B cell (primary cell): ENCODE data around the gene SLC25A21. TPM values are rescaled to one million over a fixed set of nuclear protein-coding genes. Genes with fewer than 3 reads are reported as not detected.

Experiments used
- ATAC-seq: fragments of 200-7000 bp; cut with Tn5 transposase; one replicate; pipeline ENCODE4 v1.10.0; 2021; ENCODE audit warnings: low read depth, mild to moderate bottlenecking, moderate number of reproducible peaks, moderate library complexity
- CTCF ChIA-PET: fragments of 350-600 bp; sonication (Branson Sonifier 250); formaldehyde crosslinking; loops from one replicate; lab custom pipeline; 2021; ENCODE audit warnings: antibody characterized with exemption, inconsistent platforms; lab: Charles Lee
- POLR2A ChIA-PET: fragments of 350-600 bp; sonication (Branson Sonifier 250); formaldehyde crosslinking; loops from one replicate; lab custom pipeline; 2021; ENCODE audit warnings: antibody characterized with exemption; lab: Charles Lee
- DNase-seq: peaks from one replicate; pipeline ENCODE4 v3.0.0; 2013
- H2AFZ ChIP-seq: 2 replicates; pipeline ENCODE4 v1.6.1; 2012; ENCODE audit warnings: mild to moderate bottlenecking, low read depth, low read length; ENCODE audit not compliant: insufficient read depth, poor library complexity, severe bottlenecking
- H3K27ac ChIP-seq, 2 donors: 1 replicate in 1 of 2; 2 replicates in 1 of 2; pipeline ENCODE4 v1.5.1; 2012 to 2013; ENCODE audit warnings: low read length in 2 of 2, mild to moderate bottlenecking in 2 of 2, moderate library complexity in 1 of 2
- H3K27me3 ChIP-seq, 4 experiments: fragments of 200-600 bp in 1 of 4; sonication (generic) in 1 of 4; replicated peaks in 1 of 4; 1 replicate in 2 of 4; 2 replicates in 2 of 4; pipeline versions ENCODE4 v1.6.1 to v1.7.0; 2013 to 2016; ENCODE audit warnings: low read length in 3 of 4, mild to moderate bottlenecking in 2 of 4, mixed read lengths in 1 of 4, moderate library complexity in 1 of 4; ENCODE audit not compliant: insufficient read depth in 4 of 4, control insufficient read depth in 3 of 4; ENCODE audit errors: control extremely low read depth in 1 of 4
- H3K36me3 ChIP-seq, 2 experiments: replicated peaks in 1 of 2; 1 replicate in 1 of 2; 2 replicates in 1 of 2; pipeline versions ENCODE4 v1.6.1 to v1.7.1; 2013; ENCODE audit warnings: low read length in 1 of 2; ENCODE audit not compliant: insufficient read depth in 2 of 2, control insufficient read depth in 1 of 2; ENCODE audit errors: control extremely low read depth in 1 of 2, extremely low read depth in 1 of 2
- H3K4me1 ChIP-seq, 2 donors: fragments of 200-600 bp in 1 of 2; sonication (generic) in 1 of 2; 1 replicate in 1 of 2; 2 replicates in 1 of 2; pipeline versions ENCODE4 v1.5.1 to v1.6.1; 2013 to 2017; ENCODE audit warnings: low read length in 2 of 2; ENCODE audit not compliant: control insufficient read depth in 2 of 2, insufficient read depth in 2 of 2
- H3K4me2 ChIP-seq: replicated peaks from 2 replicates; pipeline ENCODE3; 2012; ENCODE audit warnings: mild to moderate bottlenecking, low read depth, low read length; ENCODE audit not compliant: poor library complexity, severe bottlenecking
- H3K4me3 ChIP-seq, 5 experiments: fragments of 200-600 bp in 1 of 5; sonication (generic) in 1 of 5; 1 replicate in 3 of 5; 2 replicates in 2 of 5; pipeline versions ENCODE4 v1.5.1 to v1.7.0; 2011 to 2016; ENCODE audit warnings: low read length in 4 of 5, mild to moderate bottlenecking in 4 of 5, low read depth in 2 of 5, control low read depth in 1 of 5, moderate library complexity in 1 of 5; ENCODE audit not compliant: insufficient read depth in 1 of 5; ENCODE audit errors: control extremely low read depth in 1 of 5, extremely low read depth in 1 of 5
- H3K79me2 ChIP-seq: fragments of 200-600 bp; sonication (generic); one replicate; pipeline ENCODE4 v1.6.0; 2016; ENCODE audit warnings: low read length; ENCODE audit not compliant: control insufficient read depth, insufficient read depth
- H3K9ac ChIP-seq: fragments of 200-600 bp; sonication (generic); 2 replicates; pipeline ENCODE4 v1.6.1; 2017; ENCODE audit warnings: mild to moderate bottlenecking, low read length, moderate library complexity
- H3K9me3 ChIP-seq, 3 donors: one replicate each; pipeline versions ENCODE4 v1.6.1 to v1.7.1; 2013; ENCODE audit warnings: low read length in 2 of 3; ENCODE audit not compliant: control insufficient read depth in 2 of 3, insufficient read depth in 1 of 3; ENCODE audit errors: control extremely low read depth in 1 of 3
- H4K20me1 ChIP-seq: 2 replicates; pipeline ENCODE4 v1.6.0; 2012; ENCODE audit warnings: mild to moderate bottlenecking, low read length; ENCODE audit not compliant: insufficient read depth, control insufficient read depth, poor library complexity, severe bottlenecking
- H3K27ac Mint-ChIP-seq: one replicate; pipeline ENCODE4 v1.8.0; 2021; ENCODE audit warnings: mixed read lengths
- H3K27me3 Mint-ChIP-seq: one replicate; pipeline ENCODE4 v1.8.0; 2021; ENCODE audit warnings: mixed read lengths
- H3K4me1 Mint-ChIP-seq: one replicate; pipeline ENCODE4 v1.8.0; 2021; ENCODE audit warnings: mixed read lengths
- H3K4me3 Mint-ChIP-seq: one replicate; pipeline ENCODE4 v1.8.0; 2021; ENCODE audit warnings: mixed read lengths
- H3K9me3 Mint-ChIP-seq: one replicate; pipeline ENCODE4 v1.8.0; 2022; ENCODE audit warnings: mixed read lengths; ENCODE audit not compliant: insufficient read depth
- CTCF ChIP-seq: fragments of 200-600 bp; IDR thresholded peaks from one replicate; pipeline ENCODE4 v1.8.0; 2022; ENCODE audit warnings: antibody characterized with exemption, mild to moderate bottlenecking
- EZH2 ChIP-seq: IDR thresholded peaks from 2 replicates; pipeline ENCODE4 v1.6.1; 2012; ENCODE audit warnings: borderline replicate concordance, low read depth, mild to moderate bottlenecking, moderate library complexity, low read length; ENCODE audit not compliant: insufficient read depth, poor library complexity, severe bottlenecking
- WGBS: methylation state at CpG from one replicate; pipeline ENCODE4 v1.1.5; 2013; ENCODE audit warnings: missing lambda C conversion rate; ENCODE audit not compliant: insufficient coverage; 5-methylcytosine and 5-hydroxymethylcytosine counted together
- intact Hi-C: fragments of 100-400 bp; cut with micrococcal nuclease; formaldehyde crosslinking; loops from one replicate; pipeline ENCODE4 v1.10.0; 2022
- polyA plus RNA-seq: library from polyadenylated mRNA; depleted of rRNA; stranded (reverse); fragments of >200 nt; gene quantifications from 2 replicates; pipeline ENCODE4 v1.2.3, GENCODE V29; 2012
- total RNA-seq, 2 donors: library from RNA; stranded (reverse); fragments of 120-200 nt in 1 of 2; gene quantifications; 1 replicate in 1 of 2; 2 replicates in 1 of 2; pipeline versions ENCODE4 v1.2.3 to v1.2.4, GENCODE V29; 2013 to 2022

Gene SLC25A21
- total and polyA plus RNA-seq, 2 donors (not counting 1 experiment from before 2014, with no cell fraction given), result not detected

DNA sequence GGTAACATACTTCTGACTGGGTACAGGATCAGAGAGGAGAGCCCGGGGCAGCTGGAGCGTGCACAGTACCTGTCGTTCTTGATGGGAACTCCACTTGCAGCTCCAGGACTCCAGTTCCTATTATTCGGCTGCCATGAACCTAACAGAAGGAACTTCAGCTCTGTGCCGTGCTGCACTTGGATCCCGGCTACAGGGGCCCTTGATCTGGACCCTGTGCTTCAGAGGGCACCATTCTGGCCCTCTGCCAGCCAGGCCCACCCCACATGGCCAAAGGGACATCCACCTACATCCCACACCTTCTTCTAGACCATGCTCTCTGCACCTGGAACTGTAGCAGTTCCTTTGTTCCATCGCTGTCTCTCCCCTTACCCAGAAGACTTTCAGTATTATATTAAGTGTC lies 452.6 kb downstream of the SLC25A21 start:
- no peak overlapping the region for H3K4me3 Mint-ChIP-seq
- CTCF ChIA-PET, result no interaction called here

GRCh38 chr14:36718216-36718615 lies 454.2 kb downstream of the SLC25A21 start:
- Histone ChIP-seq H3K4me1 (no peaks in the 10 kb centered on the region), H3K36me3 (no peaks in the 10 kb centered on the region), H3K79me2 (no peaks in the 10 kb centered on the region), H4K20me1 (no peaks in the 10 kb centered on the region), H2AFZ (no peak overlapping the region), H3K27ac (no peak overlapping the region), H3K9ac (no peak overlapping the region), H3K4me2 (no peak overlapping the region), H3K4me3 (no peak overlapping the region), H3K27me3 (no peaks in the 10 kb centered on the region), H3K9me3 (no peaks in the 10 kb centered on the region)
- ChIA-PET CTCF (no interaction called here), POLR2A (no interaction called here)
- Mint-ChIP-seq H3K27ac (no peak overlapping the region), H3K4me1 (no peaks in the 10 kb centered on the region), H3K9me3 (no peaks in the 10 kb centered on the region), H3K27me3 (no peaks in the 10 kb centered on the region), H3K4me3 (no peak overlapping the region)
- no CpG with 5 or more reads among the region's 1 CpG for WGBS
- DNase-seq (no peak), ATAC-seq (no peak)
- intact Hi-C loops, result no loop called here
- TF ChIP-seq CTCF, result no peak
- no peak for TF ChIP-seq EZH2

More for the DNA sequence above, 452.6 kb downstream of the SLC25A21 start:
- Histone ChIP-seq H3K27ac (no peak overlapping the region), H3K4me1 (no peaks in the 10 kb centered on the region), H3K79me2 (no peaks in the 10 kb centered on the region), H3K4me3 (no peak overlapping the region), H3K36me3 (no peaks in the 10 kb centered on the region), H3K9me3 (no peaks in the 10 kb centered on the region), H4K20me1 (no peaks in the 10 kb centered on the region), H3K27me3 (no peaks in the 10 kb centered on the region), H3K4me2 (no peak overlapping the region), H3K9ac (no peak overlapping the region), H2AFZ (no peak overlapping the region)
- intact Hi-C loops, result no loop called here
- no peaks in the 10 kb centered on the region for H3K27me3 Mint-ChIP-seq
- ATAC-seq (no peak), DNase-seq (no peak)
- H3K27ac Mint-ChIP-seq, result no peak overlapping the region
- no peaks in the 10 kb centered on the region for H3K9me3 Mint-ChIP-seq
- POLR2A ChIA-PET, result no interaction called here
- TF ChIP-seq EZH2, result no peak
- no peak for TF ChIP-seq CTCF
- H3K4me1 Mint-ChIP-seq, result no peaks in the 10 kb centered on the region
- 82% methylated on average over 6 of the region's 7 CpGs for WGBS
